Heart left ventricle (tissue), 16 donors: ENCODE results near the gene PSMB8. TPM values are rescaled to one million over a fixed set of nuclear protein-coding genes. Genes with fewer than 3 reads are reported as not detected.

ENCODE experiments used
- ATAC-seq, 4 donors: fragments of 200-7000 bp; cut with Tn5 transposase; one replicate each; pipeline ENCODE4 v1.9.1; 2020 to 2022; ENCODE audit warnings: moderate library complexity in 4 of 4, mild to moderate bottlenecking in 3 of 4, moderate number of reproducible peaks in 1 of 4
- DNase-seq, 5 donors: peaks; one replicate each; pipeline ENCODE4 v3.0.0-alpha.2; 2020
- H3K27ac ChIP-seq, 12 donors: fragments of 200-600 bp; sonication (generic) in 4 of 12; one replicate each; pipeline versions ENCODE4 v1.5.0 to v1.8.0; 2016 to 2022; ENCODE audit warnings: mild to moderate bottlenecking in 2 of 12
- H3K27me3 ChIP-seq, 9 donors: fragments of 200-600 bp; sonication (generic) in 2 of 9; one replicate each; pipeline versions ENCODE4 v1.5.1 to v1.8.0; 2016 to 2022; ENCODE audit warnings: mild to moderate bottlenecking in 3 of 9
- H3K36me3 ChIP-seq, 9 donors: fragments of 200-600 bp; sonication (generic) in 2 of 9; one replicate each; pipeline versions ENCODE4 v1.5.0 to v1.8.0; 2018 to 2022; ENCODE audit warnings: mild to moderate bottlenecking in 2 of 9
- H3K4me1 ChIP-seq, 12 donors: fragments of 200-600 bp; sonication (generic) in 4 of 12; one replicate each; pipeline versions ENCODE4 v1.5.0 to v1.8.0; 2016 to 2022; ENCODE audit warnings: mild to moderate bottlenecking in 3 of 12
- H3K4me3 ChIP-seq, 12 donors: fragments of 200-600 bp; sonication (generic) in 4 of 12; one replicate each; pipeline versions ENCODE4 v1.5.0 to v1.8.0; 2017 to 2022; ENCODE audit warnings: mild to moderate bottlenecking in 9 of 12, moderate library complexity in 4 of 12
- H3K9me3 ChIP-seq, 12 donors: fragments of 200-600 bp; sonication (generic) in 4 of 12; one replicate each; pipeline versions ENCODE4 v1.5.0 to v1.8.0; 2016 to 2022; ENCODE audit warnings: mild to moderate bottlenecking in 1 of 12
- POLR2A ChIP-seq, 2 donors: fragments of 450-650 bp; IDR thresholded peaks; one replicate each; pipeline ENCODE4 v1.6.1; 2017; ENCODE audit warnings: antibody characterized with exemption in 2 of 2, mild to moderate bottlenecking in 2 of 2, moderate library complexity in 2 of 2
- WGBS, 4 donors: extraction: QIAGEN DNeasy Blood & Tissue Kit in 2 of 4; methylation state at CpG; one replicate each; pipeline versions ENCODE4 v1.1.5 to v1.1.7; 2013 to 2018; 5-methylcytosine and 5-hydroxymethylcytosine counted together
- intact Hi-C, 10 donors: fragments of 100-400 bp; cut with DNase I; formaldehyde crosslinking; loops; one replicate each; pipeline versions ENCODE4 v1.11.1 to v1.14.2; 2022
- polyA plus RNA-seq, 2 donors: library from polyadenylated mRNA; stranded (reverse); fragments of 200-250 nt; gene quantifications; one replicate each; pipeline ENCODE4 v1.2.3, GENCODE V29; 2013
- total RNA-seq, 9 donors: library from RNA; depleted of rRNA in 2 of 9; stranded (reverse); fragments of >200 nt in 2 of 9; fragmentation: NEBNext Ultra II Directional in 3 of 9; extraction: Animal tissue kit (Norgen Biotek cat#: 25700) in 3 of 9; gene quantifications; one replicate each; pipeline versions ENCODE4 v1.1.0 to v1.2.4, GENCODE V29; 2016 to 2023
- TF ChIP-seq, protein P1 (sequence below), 12 donors: fragments of 200-600 bp; sonication (generic) in 4 of 12; IDR thresholded peaks; one replicate each; pipeline versions ENCODE4 v1.5.0 to v1.8.0; 2018 to 2022; ENCODE audit warnings: antibody characterized with exemption in 12 of 12, mild to moderate bottlenecking in 5 of 12
- donor health status: ischemic (EF 13 %, LVEDD 7.1; RV severe dilation, severe dysfunction).
- donor health status: healthy with polysubstance abuse.
- donor health status: DM: no; HTN: yes; CAD: no.
- donor health status: DM: no; HTN: no; CAD: no.
- donor health status: ischemic (EF 25% LVEDD 6.9; RV normal size, moderate dysfunction).
- donor health status: ischemic (EF 25% LVEDD 5.7; RV mildly dilated, moderate dysfunction).
- donor health status: healthy.
- donor health status: DM: yes; HTN: yes; CAD: no.
- donor health status: ischemic (EF 35%, LVEDD 5.7; RV mildly dilated, moderate dysfunction).
- donor health status: nonischemic (EF 11% LVEDD 7.7; RV severe dilation, severe dysfunction).
- donor health status: DM: yes; HTN: yes; CAD: no.
- donor health status: PGD.
- donor health status: ischemic (EF 29% LVEDD 5.4; RV normal size, mild dysfunction).
- donor health status: nonischemic (EF 23%, LVEDD 6.1; RV moderate dilation, normal function).

The PSMB8 gene
- total and polyA plus RNA-seq, 11 donors = 11.1 to 115 (median 17.6) TPM

GRCh38 chr6:32867022-32867477, 23.2 kb upstream of the PSMB8 start:
- Histone ChIP-seq H3K36me3 (no peaks in the 10 kb centered on the region), H3K4me3 (no peak overlapping the region), H3K9me3 (peaks cover 0 to 4% (median 0%) of the 10 kb centered on the region in 12 donors), H3K4me1 (peaks cover 0 to 13% (median 0%) of the 10 kb centered on the region in 12 donors), H3K27ac (peak overlapping the region in 1 of 12 donors; percentile 5), H3K27me3 (peaks cover 0 to 6% (median 0%) of the 10 kb centered on the region in 9 donors)
- TF ChIP-seq, protein P1, sequence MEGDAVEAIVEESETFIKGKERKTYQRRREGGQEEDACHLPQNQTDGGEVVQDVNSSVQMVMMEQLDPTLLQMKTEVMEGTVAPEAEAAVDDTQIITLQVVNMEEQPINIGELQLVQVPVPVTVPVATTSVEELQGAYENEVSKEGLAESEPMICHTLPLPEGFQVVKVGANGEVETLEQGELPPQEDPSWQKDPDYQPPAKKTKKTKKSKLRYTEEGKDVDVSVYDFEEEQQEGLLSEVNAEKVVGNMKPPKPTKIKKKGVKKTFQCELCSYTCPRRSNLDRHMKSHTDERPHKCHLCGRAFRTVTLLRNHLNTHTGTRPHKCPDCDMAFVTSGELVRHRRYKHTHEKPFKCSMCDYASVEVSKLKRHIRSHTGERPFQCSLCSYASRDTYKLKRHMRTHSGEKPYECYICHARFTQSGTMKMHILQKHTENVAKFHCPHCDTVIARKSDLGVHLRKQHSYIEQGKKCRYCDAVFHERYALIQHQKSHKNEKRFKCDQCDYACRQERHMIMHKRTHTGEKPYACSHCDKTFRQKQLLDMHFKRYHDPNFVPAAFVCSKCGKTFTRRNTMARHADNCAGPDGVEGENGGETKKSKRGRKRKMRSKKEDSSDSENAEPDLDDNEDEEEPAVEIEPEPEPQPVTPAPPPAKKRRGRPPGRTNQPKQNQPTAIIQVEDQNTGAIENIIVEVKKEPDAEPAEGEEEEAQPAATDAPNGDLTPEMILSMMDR (IDR thresholded peaks at IDR 0.05) = no peak
- TF ChIP-seq POLR2A (IDR thresholded peaks at IDR 0.05) = no peak
- intact Hi-C loops = loop anchor here in 9 of 10 donors (1.0 to 10.0 kb wide), 7 partner anchors 29 to 455 kb away; partner anchors contain the start of gene TAP2 (in 1 of the 9)
- 65 to 84% (median 69%) methylated on average over 3 of the region's 3 CpGs for WGBS, 4 donors
- DNase-seq = no peak
- no peak for ATAC-seq

GRCh38 chr6:32865724-32866443, 22.0 kb upstream of the PSMB8 start:
- peaks cover 0 to 20% (median 0%) of the 10 kb centered on the region in 12 donors for H3K4me1 ChIP-seq
- peaks cover 0 to 4% (median 0%) of the 10 kb centered on the region in 9 donors for H3K36me3 ChIP-seq
- peak overlapping the region in 1 of 12 donors; percentile 42 for H3K27ac ChIP-seq
- DNase-seq (no peak), ATAC-seq (no peak)
- H3K9me3 ChIP-seq = no peaks in the 10 kb centered on the region
- WGBS, 4 donors = 69 to 71% (median 70%) methylated on average over 10 of the region's 10 CpGs
- H3K4me3 ChIP-seq = no peak overlapping the region
- H3K27me3 ChIP-seq = peaks cover 0 to 4% (median 0%) of the 10 kb centered on the region in 9 donors
- TF ChIP-seq POLR2A (IDR thresholded peaks at IDR 0.05) = no peak
- TF ChIP-seq, protein P1 (IDR thresholded peaks at IDR 0.05) = no peak
- intact Hi-C loops = loop anchor here in 9 of 10 donors (2.0 to 10.0 kb wide), 6 partner anchors 34 to 454 kb away; no protein-coding TSS in a partner anchor

- no peak for TF ChIP-seq POLR2A (IDR thresholded peaks at IDR 0.05)
- TF ChIP-seq, protein P1 (IDR thresholded peaks at IDR 0.05) = no peak
- Histone ChIP-seq H3K27me3 (no peaks in the 10 kb centered on the region), H3K4me1 (peaks cover 0 to 27% (median 0%) of the 10 kb centered on the region in 12 donors), H3K27ac (no peak overlapping the region), H3K4me3 (no peak overlapping the region), H3K9me3 (no peaks in the 10 kb centered on the region), H3K36me3 (peaks cover 0 to 36% (median 28%) of the 10 kb centered on the region in 9 donors)
- intact Hi-C loops = loop anchor here in 2 of 10 donors (10.0 kb wide), 1 partner anchor 448 kb away; no protein-coding TSS in a partner anchor
- DNase-seq (no peak), ATAC-seq (no peak)
- 77 to 91% (median 80%) methylated on average over 3 of the region's 3 CpGs for WGBS, 4 donors
These were observed 18.9 kb upstream of the PSMB8 start for GRCh38 chr6:32862725-32863124.

- WGBS, 4 donors = 84 to 85% (median 84%) methylated on average over 1 of the region's 1 CpG
- no peaks in the 10 kb centered on the region for H3K27me3 ChIP-seq
- no peak for ATAC-seq
- no peak for DNase-seq
- TF ChIP-seq, protein P1 (IDR thresholded peaks at IDR 0.05) = no peak
- TF ChIP-seq POLR2A (IDR thresholded peaks at IDR 0.05) = no peak
- H3K4me1 ChIP-seq = peaks cover 0 to 41% (median under 1%) of the 10 kb centered on the region in 12 donors
- peaks cover 0 to 55% (median 40%) of the 10 kb centered on the region in 9 donors for H3K36me3 ChIP-seq
- no peak overlapping the region for H3K4me3 ChIP-seq
- H3K9me3 ChIP-seq = no peaks in the 10 kb centered on the region
- no peak overlapping the region for H3K27ac ChIP-seq
- intact Hi-C loops = loop anchor here in 2 of 10 donors (10.0 kb wide), 1 partner anchor 446 kb away; no protein-coding TSS in a partner anchor
These were observed 16.8 kb upstream of the PSMB8 start for GRCh38 chr6:32860674-32861073.
